ENCODE data around the gene XCL2. TPM values are rescaled to one million over a fixed set of nuclear protein-coding genes. Genes with fewer than 3 reads are reported as not detected.

XCL2 gene
- total RNA-seq, 1 experiment from 2014 or later, result not detected

GRCh38 chr1:168561989-168562388 lies 18.2 kb upstream of the XCL2 start:
- no peaks in the 10 kb centered on the region for H3K36me3 ChIP-seq (ENCODE audit: control insufficient read depth, insufficient read depth, low read length)
- POLR2A ChIA-PET, result no interaction called here
- intact Hi-C loops (cut with micrococcal nuclease; ENCODE audit: unreplicated experiment) (no loop called here), in situ Hi-C loops (cut with HindIII; ENCODE audit: low pct_unique_long_range_greater_than_20kb, low sequenced_read_pairs) (no loop called here)
- H3K27ac ChIP-seq (ENCODE audit: low read length), result no peak overlapping the region
- no TSS peak for BruUV-seq (replicated peaks)
- ATAC-seq (no peak), DNase-seq (ENCODE audit: low read depth, low spot score) (no peak)
- TF ChIP-seq TCF7L2 (IDR thresholded peaks at IDR 0.05; ENCODE audit: low read depth, low read length) (no peak), REST (IDR thresholded peaks at IDR 0.05; ENCODE audit: insufficient read depth in 1 of 2, low read depth in 2 of 2, low read length in 1 of 2) (no peak), POLR2AphosphoS5 (IDR thresholded peaks at IDR 0.05; ENCODE audit: low read depth, low read length) (no peak), SIN3A (IDR thresholded peaks at IDR 0.05; ENCODE audit: borderline replicate concordance, insufficient read depth, low read depth, low read length) (no peak), CTCF (IDR thresholded peaks at IDR 0.05) (no peak)
- H3K9me3 ChIP-seq (ENCODE audit: control insufficient read depth, insufficient read depth, low read depth, low read length), result no peaks in the 10 kb centered on the region
- no peak overlapping the region for H3K4me3 ChIP-seq (ENCODE audit: low read depth in 2 of 2, low read length in 2 of 2)
- CTCF ChIA-PET, result no interaction called here
- peaks cover 4% of the 10 kb centered on the region; the same call in 1 of the 2 replicates for H3K27me3 ChIP-seq (ENCODE audit: control insufficient read depth, insufficient read depth, low read length)
- H3K4me1 ChIP-seq (ENCODE audit: control insufficient read depth, insufficient read depth, low read length), result no peaks in the 10 kb centered on the region

- POLR2A ChIA-PET, result no interaction called here
- no peak overlapping the region for H3K4me3 ChIP-seq (ENCODE audit: low read depth in 2 of 2, low read length in 2 of 2)
- no peaks in the 10 kb centered on the region for H3K27me3 ChIP-seq (ENCODE audit: control insufficient read depth, insufficient read depth, low read length)
- no peak for TF ChIP-seq REST (IDR thresholded peaks at IDR 0.05; ENCODE audit: insufficient read depth in 1 of 2, low read depth in 2 of 2, low read length in 1 of 2)
- no peak for TF ChIP-seq TCF7L2 (IDR thresholded peaks at IDR 0.05; ENCODE audit: low read depth, low read length)
- no peak for TF ChIP-seq SIN3A (IDR thresholded peaks at IDR 0.05; ENCODE audit: borderline replicate concordance, insufficient read depth, low read depth, low read length)
- no peak for TF ChIP-seq CTCF (IDR thresholded peaks at IDR 0.05)
- no peak for TF ChIP-seq POLR2AphosphoS5 (IDR thresholded peaks at IDR 0.05; ENCODE audit: low read depth, low read length)
- H3K9me3 ChIP-seq (ENCODE audit: control insufficient read depth, insufficient read depth, low read depth, low read length), result no peaks in the 10 kb centered on the region
- H3K4me1 ChIP-seq (ENCODE audit: control insufficient read depth, insufficient read depth, low read length), result no peaks in the 10 kb centered on the region
- no TSS peak for BruUV-seq (replicated peaks)
- no peak for ATAC-seq
- CTCF ChIA-PET, result no interaction called here
- no peak for DNase-seq (ENCODE audit: low read depth, low spot score)
- H3K27ac ChIP-seq (ENCODE audit: low read length), result no peak overlapping the region
- in situ Hi-C loops (cut with HindIII; ENCODE audit: low pct_unique_long_range_greater_than_20kb, low sequenced_read_pairs), result no loop called here
- intact Hi-C loops (cut with micrococcal nuclease; ENCODE audit: unreplicated experiment), result no loop called here
- no peaks in the 10 kb centered on the region for H3K36me3 ChIP-seq (ENCODE audit: control insufficient read depth, insufficient read depth, low read length)
Observed at GRCh38 chr1:168560370-168560769, 16.6 kb upstream of the XCL2 start.

All from Panc1 (cell line).